ENCODE measurements around the gene KCNA10. TPM values are rescaled to one million over a fixed set of nuclear protein-coding genes. Genes with fewer than 3 reads are reported as not detected.
A peak's percentile ranks its signal among the peaks of the same experiment; 100 is the strongest.

KCNA10 gene
- total and polyA plus RNA-seq, 2 donors (not counting 3 experiments of a cell fraction or from before 2014, with no cell fraction given), result not detected

GRCh38 chr1:110494522-110495406, 24.2 kb downstream of the KCNA10 start:
- no peak for FAIRE-seq
- ChIA-PET CTCF (interaction anchor here (1.1 to 5.0 kb wide), 26 partner anchors 10 to 465 kb away, joined by 3 to 140 read pairs (median 15); partner anchors contain the start of genes KCNC4 and LAMTOR5), POLR2A (no interaction called here)
- no peaks in the 10 kb centered on the region for H4K20me1 ChIP-seq (replicated peaks; ENCODE audit: control insufficient read depth, extremely low read depth, insufficient read depth, low read length)
- no peak overlapping the region for H3K4me2 ChIP-seq (ENCODE audit: insufficient read depth, low read length)
- DNase-seq (ENCODE audit: low read depth, low spot score), result peak; percentile 3
- H3K9ac ChIP-seq (replicated peaks; ENCODE audit: extremely low read depth, insufficient read depth, low read length), result no peak overlapping the region
- H3K79me2 ChIP-seq (ENCODE audit: control insufficient read depth, insufficient read depth, low read length), result no peaks in the 10 kb centered on the region
- TF ChIP-seq GATA2 (IDR thresholded peaks at IDR 0.05; ENCODE audit: insufficient read depth, insufficient read length, low read depth, low read length) (no peak), POLR2AphosphoS5 (IDR thresholded peaks at IDR 0.05; ENCODE audit: insufficient read depth, low read depth, low read length) (no peak), JUN (IDR thresholded peaks at IDR 0.05; ENCODE audit: borderline replicate concordance, insufficient read depth, insufficient read length, low read depth) (no peak), MYC (IDR thresholded peaks at IDR 0.05; ENCODE audit: low read depth, low read length) (no peak)
- H3K27me3 ChIP-seq (ENCODE audit: control insufficient read depth in 2 of 2, insufficient read depth in 2 of 2, low read length in 2 of 2), result peaks cover 0 to 7% of the 10 kb centered on the region in 2 experiments
- no peaks in the 10 kb centered on the region for H3K36me3 ChIP-seq (ENCODE audit: control insufficient read depth in 2 of 2, extremely low read depth in 1 of 2, insufficient read depth in 2 of 2, low read length in 2 of 2)
- H2AFZ ChIP-seq (ENCODE audit: low read depth, low read length), result no peak overlapping the region
- no peaks in the 10 kb centered on the region for H3K4me1 ChIP-seq (ENCODE audit: control insufficient read depth, extremely low read depth, insufficient read depth, low read length)
- dilution Hi-C loops (cut with MboI; ENCODE audit: extremely low pct_ligation_motif_present, low sequenced_read_pairs), result no loop called here
- H3K27ac ChIP-seq (ENCODE audit: insufficient read depth, low read depth, low read length), result no peak overlapping the region
- no peaks in the 10 kb centered on the region for H3K9me1 ChIP-seq (replicated peaks; ENCODE audit: control insufficient read depth, extremely low read depth, insufficient read depth, low read length)
- H3K4me3 ChIP-seq (replicated peaks in 1 of 3; ENCODE audit: insufficient read depth in 1 of 3, low read depth in 1 of 3, low read length in 3 of 3), result no peak overlapping the region
- no TSS peak for BruUV-seq (replicated peaks)
- intact Hi-C loops (cut with micrococcal nuclease), result no loop called here
- no peaks in the 10 kb centered on the region for H3K9me3 ChIP-seq (replicated peaks; ENCODE audit: control insufficient read depth, insufficient read depth, low read length)

GRCh38 chr1:110494036-110494435, 24.9 kb downstream of the KCNA10 start:
- dilution Hi-C loops (cut with MboI; ENCODE audit: extremely low pct_ligation_motif_present, low sequenced_read_pairs), result no loop called here
- H3K9ac ChIP-seq (replicated peaks; ENCODE audit: extremely low read depth, insufficient read depth, low read length), result no peak overlapping the region
- no peaks in the 10 kb centered on the region for H3K4me1 ChIP-seq (ENCODE audit: control insufficient read depth, extremely low read depth, insufficient read depth, low read length)
- TF ChIP-seq EZH2 (IDR thresholded peaks at IDR 0.05; ENCODE audit: borderline replicate concordance, low read depth, low read length, severe bottlenecking) (no peak), MAX (IDR thresholded peaks at IDR 0.05; ENCODE audit: insufficient read depth, insufficient read length) (no peak), JUN (IDR thresholded peaks at IDR 0.05; ENCODE audit: borderline replicate concordance, insufficient read depth, insufficient read length, low read depth) (no peak), GATA2 (IDR thresholded peaks at IDR 0.05; ENCODE audit: insufficient read depth, insufficient read length, low read depth, low read length) (no peak), POLR2AphosphoS5 (IDR thresholded peaks at IDR 0.05; ENCODE audit: insufficient read depth, low read depth, low read length) (no peak), CTCF (IDR thresholded peaks at IDR 0.05; ENCODE audit: extremely low read depth in 1 of 2, insufficient read depth in 1 of 2, low read depth in 1 of 2, low read length in 2 of 2) (no peak), FOS (IDR thresholded peaks at IDR 0.05; ENCODE audit: borderline replicate concordance, insufficient read depth, low read length) (no peak), POLR2A (IDR thresholded peaks at IDR 0.05; ENCODE audit: low read depth, low read length) (no peak), MYC (IDR thresholded peaks at IDR 0.05; ENCODE audit: low read depth, low read length) (no peak)
- H3K36me3 ChIP-seq (ENCODE audit: control insufficient read depth in 2 of 2, extremely low read depth in 1 of 2, insufficient read depth in 2 of 2, low read length in 2 of 2), result no peaks in the 10 kb centered on the region
- H3K4me2 ChIP-seq (ENCODE audit: insufficient read depth, low read length), result no peak overlapping the region
- H4K20me1 ChIP-seq (replicated peaks; ENCODE audit: control insufficient read depth, extremely low read depth, insufficient read depth, low read length), result no peaks in the 10 kb centered on the region
- no peak overlapping the region for H2AFZ ChIP-seq (ENCODE audit: low read depth, low read length)
- DNase-seq (ENCODE audit: low read depth, low spot score), result no peak
- no peak for FAIRE-seq
- CTCF ChIA-PET, result interaction anchor here (3.5 to 5.0 kb wide), 3 partner anchors 16 to 297 kb away, joined by 68 to 140 read pairs (median 111); no protein-coding TSS in a partner anchor
- H3K27ac ChIP-seq (ENCODE audit: insufficient read depth, low read depth, low read length), result no peak overlapping the region
- intact Hi-C loops (cut with micrococcal nuclease), result no loop called here
- peaks cover 0 to 7% of the 10 kb centered on the region in 2 experiments for H3K27me3 ChIP-seq (ENCODE audit: control insufficient read depth in 2 of 2, insufficient read depth in 2 of 2, low read length in 2 of 2)
- no peaks in the 10 kb centered on the region for H3K9me3 ChIP-seq (replicated peaks; ENCODE audit: control insufficient read depth, insufficient read depth, low read length)
- no TSS peak for BruUV-seq (replicated peaks)
- POLR2A ChIA-PET, result no interaction called here
- no peaks in the 10 kb centered on the region for H3K9me1 ChIP-seq (replicated peaks; ENCODE audit: control insufficient read depth, extremely low read depth, insufficient read depth, low read length)
- no peak overlapping the region for H3K4me3 ChIP-seq (replicated peaks in 1 of 3; ENCODE audit: insufficient read depth in 1 of 3, low read depth in 1 of 3, low read length in 3 of 3)
- H3K79me2 ChIP-seq (ENCODE audit: control insufficient read depth, insufficient read depth, low read length), result no peaks in the 10 kb centered on the region
